HG03439 (cell line): Measurements from ENCODE around the gene CDH23.
A peak's percentile ranks its signal among the peaks of the same experiment; 100 is the strongest.

Experiments
- ATAC-seq: cut with Tn5 transposase; IDR thresholded peaks from one replicate; pipeline ENCODE4 v1.9.1; 2021; ENCODE audit warnings: mild to moderate bottlenecking, moderate library complexity; ENCODE audit not compliant: unreplicated experiment

The CDH23 gene

DNA sequence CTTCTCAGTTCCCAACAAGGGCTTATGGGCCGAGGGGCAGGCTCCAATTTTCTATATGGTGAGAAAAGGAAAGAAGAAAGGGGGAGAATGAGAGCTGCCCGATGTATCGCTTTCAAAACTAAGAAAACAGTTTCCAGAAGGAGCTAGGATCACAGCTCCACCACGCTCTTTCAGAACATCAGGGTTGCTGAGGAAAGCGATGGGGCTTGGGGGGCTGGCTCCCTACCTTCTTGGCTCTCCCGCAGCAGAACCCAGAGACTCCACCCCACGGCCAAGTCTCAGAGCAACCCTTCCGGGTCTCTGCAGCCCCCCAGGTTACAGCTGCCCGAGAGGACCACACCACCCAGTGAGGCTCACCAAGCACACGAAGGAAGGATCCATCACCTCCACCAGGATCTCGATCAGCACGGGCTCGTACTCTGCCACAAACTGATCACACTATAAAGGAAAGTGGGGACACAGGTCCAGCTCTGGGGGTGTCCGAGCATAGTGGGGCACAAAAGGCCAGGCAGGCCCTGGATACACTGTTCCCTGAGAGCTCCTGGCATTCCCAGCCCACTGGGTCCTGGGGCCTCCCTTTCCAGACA, 422.0 kb downstream of the CDH23 start:
- ATAC-seq: no peak

DNA sequence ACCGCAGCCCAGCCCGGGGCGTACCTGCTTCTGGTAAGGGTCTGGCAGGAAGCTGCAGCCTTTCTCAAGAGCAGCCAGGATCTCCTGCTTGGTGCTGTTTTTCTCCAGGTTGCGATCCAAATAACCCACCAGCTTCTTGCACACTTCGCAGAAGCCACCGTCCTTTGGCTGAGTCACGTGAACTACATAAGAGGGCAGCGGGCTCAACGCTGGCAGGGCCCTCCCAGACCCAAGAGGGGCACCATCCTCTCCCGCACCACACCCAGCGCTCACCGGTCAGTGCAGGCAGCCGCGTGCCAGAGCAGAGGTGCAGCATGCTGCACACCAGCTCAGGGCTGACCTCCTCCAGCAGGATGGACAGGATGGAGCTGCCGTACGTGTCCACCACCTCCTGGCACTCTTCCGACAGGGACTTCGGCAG, 422.7 kb downstream of the CDH23 start:
- ATAC-seq: no peak

DNA sequence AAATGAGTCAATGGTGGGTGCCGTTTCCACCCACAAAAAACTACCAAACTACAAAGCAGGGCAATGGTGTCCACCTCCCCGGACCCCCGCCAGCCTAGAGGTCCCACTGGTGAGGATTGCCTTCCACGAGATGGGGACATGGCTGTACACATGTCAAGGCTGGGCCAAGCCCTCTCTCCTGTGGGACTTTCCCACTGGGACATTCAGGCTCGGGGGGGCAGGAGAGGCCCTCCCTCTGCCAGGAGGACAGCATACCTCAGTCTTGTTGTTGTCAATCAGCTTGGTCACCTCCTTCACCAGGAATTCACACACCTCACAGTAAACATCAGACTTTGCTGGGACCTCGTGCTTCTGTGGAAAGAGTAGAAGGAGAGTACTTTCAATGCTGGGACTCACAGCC, 423.3 kb downstream of the CDH23 start:
- no peak for ATAC-seq

DNA sequence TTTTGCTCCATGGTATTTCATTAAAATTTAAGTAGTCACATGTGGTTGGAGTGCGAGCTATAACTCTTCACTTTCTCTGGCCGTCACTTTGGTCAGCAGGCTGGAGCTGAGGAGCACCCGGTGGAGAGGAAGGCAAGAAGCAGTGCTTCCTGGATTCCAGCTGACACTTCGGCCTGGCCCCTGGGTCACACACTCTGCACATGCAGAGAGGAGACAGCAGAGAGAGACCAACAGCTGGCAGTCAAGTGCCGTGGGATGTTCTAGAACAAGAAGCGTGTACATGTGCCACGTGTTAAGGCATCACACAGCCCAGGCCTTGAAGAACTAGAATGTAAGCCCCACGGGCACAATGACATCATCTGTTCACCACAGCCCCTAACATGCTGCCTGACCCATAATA, 424.2 kb downstream of the CDH23 start:
- no peak for ATAC-seq

DNA sequence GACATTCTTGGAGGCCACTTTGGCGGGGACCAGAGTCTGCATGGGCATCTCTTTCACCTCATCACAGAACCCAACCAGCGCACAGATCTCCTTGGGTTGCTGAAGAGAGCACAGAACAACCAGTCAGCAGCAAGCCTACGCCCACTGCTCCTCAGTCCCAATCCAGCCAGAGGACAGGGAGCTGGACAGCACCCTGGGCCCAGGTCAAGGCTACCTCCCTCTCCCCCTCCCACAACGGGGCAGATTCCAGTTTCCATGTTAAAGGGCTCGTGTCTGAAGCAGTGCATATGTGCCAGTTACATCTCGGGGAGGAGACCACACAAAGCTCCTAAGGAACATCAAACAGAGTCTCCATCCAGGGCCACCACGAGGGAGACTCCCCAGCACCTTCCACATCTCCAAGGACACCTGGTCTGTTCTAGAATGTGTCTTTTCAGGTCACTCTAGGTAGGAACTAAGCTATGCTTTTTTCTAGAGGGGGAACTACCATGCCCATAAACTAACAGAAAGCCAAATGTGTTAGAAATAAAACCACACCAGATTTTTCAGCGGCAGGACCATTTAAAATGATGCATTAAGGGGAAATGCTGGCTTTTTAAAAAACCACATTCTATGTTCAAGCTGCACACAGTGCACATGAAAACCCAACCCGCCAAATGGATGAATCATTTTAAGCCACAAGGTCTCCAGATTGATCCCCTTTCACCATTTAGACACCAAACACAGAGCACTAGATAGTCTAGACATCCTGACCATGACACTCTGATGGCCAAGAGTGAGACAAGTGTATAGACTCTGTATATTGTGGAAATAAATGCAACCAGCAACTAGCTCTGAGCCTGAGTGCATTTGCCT, 425.4 kb downstream of the CDH23 start:
- ATAC-seq: no peak

DNA sequence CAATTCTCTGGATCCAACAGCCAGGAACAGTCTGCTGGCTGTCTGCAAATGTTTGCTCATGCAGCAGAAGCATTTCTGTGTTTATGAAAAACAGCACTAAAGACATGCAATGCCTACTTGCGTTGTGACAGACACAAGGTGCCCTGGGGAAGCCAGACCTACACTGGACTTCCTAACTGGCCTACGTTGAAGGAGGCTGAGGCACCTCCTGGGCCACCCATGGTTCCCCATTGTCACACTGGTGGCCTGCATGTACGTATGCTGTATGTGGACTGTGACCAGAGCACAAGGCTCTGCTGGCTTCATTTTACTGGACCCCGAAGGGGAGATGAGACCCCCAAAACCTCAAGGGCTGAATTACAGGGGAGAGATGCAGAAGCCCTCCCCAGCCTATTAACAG, 426.6 kb downstream of the CDH23 start:
- no peak for ATAC-seq

DNA sequence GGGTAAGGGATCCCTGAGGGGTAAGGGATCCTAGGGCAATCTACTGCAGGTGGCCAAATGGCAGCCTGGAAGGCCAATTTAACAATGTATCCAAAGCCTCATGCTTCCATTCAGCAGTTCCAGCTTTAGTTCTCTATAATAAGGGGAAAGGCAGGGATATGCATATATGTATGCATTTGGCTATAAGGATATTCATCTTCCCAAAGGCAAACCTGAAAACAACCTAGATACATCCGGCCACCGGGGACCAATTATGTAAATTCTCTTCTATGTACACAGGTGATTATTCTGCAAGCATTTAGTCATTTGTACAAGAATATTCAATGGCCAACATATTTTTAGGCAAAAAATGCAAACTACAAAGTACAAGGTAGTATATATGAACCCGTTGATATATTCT, 427.6 kb downstream of the CDH23 start:
- no peak for ATAC-seq

DNA sequence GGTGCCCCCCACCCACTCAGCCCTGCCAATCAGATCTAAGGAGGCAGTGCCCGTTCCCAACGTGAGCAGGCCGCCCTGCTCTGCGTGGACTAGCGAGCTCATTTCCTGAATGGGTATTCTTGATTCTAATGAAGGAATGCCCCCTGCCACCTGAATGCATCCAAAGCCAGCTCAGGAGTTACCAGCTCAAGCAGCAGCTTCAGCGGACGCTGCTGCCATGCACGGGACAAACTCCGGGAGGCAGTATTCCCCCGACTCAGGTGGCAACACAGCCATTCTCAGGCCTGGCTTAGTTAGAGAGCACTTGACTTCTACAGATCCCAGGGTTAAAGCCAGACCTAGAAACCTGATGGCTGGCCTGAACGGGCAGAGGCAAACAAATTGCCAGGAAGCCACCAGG, 428.5 kb downstream of the CDH23 start:
- no peak for ATAC-seq

DNA sequence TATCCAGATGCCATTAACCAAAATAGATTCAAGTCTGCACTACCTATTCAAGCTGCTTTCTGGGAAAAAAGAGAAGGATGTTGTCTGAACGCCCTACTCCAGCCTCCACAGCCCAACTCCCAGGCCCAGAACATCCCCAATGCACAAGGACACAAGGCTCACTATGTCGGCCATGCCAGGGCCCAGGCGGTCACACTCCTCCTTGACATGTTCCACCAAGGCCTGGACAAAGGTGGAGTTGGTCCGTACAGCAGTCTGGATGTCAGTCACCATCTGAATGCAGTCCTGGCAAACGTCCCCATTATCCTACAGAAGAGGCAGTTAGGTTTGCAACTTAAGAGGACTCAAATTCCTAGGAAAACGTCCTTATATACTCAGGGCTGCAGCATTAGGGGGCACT, 431.1 kb downstream of the CDH23 start:
- no peak for ATAC-seq

DNA sequence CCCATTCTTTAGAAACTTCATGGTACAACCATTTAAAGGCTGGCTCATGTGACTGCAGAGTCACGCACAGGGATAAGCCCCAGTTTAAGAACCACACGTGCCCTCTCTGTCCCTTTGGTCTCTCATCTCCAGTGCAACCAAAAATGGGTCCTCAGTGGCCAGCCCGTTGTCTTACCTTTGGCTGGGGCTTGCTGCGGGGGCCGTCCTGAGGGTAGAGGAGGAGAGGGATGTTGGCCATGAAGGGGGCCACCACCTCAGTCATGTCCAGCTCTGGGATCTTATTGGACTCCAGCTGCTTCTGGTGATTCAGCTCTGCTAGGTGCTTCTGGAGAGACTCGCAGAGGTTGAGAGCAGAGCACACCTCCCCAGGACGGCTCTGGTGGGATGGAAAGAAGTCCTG, 432.0 kb downstream of the CDH23 start:
- no peak for ATAC-seq

DNA sequence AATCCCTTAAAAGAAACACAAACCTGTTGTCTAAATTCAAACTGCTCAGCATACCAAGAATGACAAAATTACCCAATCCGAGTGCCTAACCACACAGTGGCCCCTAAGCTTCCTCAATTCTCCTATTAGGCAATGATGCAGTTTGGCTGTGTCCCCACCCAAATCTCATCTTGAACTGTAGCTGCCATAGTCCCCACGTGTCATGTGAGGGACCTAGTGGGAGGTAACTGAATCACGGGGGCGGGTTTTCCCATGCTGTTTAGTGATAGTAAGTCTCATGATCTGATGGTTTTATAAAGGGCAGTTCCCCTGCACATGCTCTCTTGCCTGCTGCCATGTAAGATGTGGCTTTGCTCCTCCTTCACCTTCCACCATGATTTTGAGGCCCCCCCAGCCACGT, 432.5 kb downstream of the CDH23 start:
- no peak for ATAC-seq

DNA sequence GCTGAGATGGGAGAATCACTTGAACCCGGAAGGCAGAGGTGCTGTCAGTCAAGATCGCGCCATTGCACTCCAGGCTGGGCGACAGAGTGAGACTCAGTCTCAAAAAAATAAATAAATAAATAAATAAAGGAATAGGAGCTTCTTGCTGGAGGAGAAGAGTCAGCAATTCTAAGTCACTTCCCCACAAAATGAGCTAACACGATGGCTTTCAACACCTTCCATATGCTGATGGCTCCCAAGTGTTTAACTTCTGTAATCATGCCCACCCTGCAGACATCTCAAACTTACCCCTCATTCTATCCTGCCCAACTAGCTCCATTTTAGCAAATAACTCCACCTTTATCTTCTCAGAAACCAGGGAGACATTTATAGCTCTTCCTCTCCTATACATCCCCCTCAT, 433.2 kb downstream of the CDH23 start:
- no peak for ATAC-seq

DNA sequence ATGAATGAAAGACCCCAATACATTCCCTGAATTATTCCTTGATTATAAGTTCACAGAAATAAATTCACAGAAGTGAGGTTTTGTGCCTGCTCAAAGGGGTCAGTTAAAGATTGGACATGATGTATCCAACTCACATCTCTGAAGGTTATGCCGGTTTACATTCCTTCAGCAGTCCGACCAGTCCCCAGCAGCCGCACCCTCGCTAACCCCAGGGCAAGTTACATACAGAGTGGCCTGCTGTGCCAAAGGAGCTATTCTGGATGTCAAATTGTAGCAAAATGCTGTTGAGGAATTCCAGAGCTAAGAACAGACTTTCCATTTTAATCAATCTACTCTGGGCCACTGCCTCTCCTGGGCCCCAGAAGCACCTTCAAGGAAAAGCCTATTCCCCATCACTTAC, 434.0 kb downstream of the CDH23 start:
- no peak for ATAC-seq

DNA sequence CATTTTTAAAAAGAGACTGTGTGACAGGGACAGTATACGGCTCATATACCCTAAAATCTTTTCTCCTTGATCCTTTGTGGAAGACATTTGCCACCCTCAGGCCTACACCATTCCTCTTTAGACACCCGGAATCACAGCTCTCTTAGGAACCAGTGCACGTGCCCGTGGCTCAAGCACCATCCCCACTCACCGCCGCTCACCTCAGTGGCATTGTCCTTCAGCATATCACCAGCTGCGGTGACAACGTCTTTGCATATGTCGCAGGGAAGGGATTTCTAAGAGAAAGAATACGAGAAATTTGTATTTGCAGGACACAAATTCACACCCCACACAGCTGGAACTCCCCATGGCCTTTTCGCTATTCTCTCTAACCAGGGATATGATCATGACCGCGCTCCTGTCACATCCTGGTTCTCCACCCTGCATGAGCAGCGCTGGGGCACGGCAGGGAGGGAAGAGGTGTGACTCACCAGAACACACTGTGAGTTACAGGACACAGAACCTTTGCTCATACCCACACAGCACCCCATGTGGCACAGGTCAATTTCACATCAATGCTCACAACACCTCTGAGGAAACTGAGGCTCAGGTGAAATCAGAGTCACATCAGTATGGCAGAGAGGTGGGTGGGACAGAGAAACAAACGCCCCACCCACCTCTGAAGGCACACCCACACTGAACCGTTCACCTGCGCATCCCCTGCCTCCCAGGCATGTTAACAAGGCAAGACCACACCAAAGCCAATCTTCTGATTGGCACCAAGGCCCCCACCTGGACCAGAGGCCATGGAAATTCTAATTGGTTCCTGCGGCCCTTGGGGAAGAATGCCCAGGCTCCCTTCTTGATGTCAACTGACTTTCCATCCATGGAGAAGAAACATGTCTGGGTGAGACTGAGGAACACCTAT, 435.2 kb downstream of the CDH23 start:
- ATAC-seq: no peak

DNA sequence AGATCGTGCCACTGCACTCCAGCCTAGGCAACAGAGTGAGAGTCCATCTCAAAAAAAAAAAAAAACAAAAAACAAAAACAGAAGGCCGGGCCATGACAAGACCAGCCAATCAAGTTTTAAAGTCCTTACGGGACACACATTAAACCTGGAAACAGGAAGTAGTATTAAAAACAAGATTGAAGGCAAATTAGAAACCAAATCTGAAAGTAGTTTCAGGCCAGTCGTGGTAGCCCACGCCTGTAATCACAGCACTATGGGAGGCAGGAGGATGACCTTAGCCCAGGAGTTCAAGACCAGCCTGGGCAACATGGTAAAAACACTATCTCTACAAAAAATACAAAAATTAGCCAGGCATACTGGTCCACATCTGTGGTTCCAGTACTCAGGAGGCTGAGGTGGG, 436.2 kb downstream of the CDH23 start:
- no peak for ATAC-seq

DNA sequence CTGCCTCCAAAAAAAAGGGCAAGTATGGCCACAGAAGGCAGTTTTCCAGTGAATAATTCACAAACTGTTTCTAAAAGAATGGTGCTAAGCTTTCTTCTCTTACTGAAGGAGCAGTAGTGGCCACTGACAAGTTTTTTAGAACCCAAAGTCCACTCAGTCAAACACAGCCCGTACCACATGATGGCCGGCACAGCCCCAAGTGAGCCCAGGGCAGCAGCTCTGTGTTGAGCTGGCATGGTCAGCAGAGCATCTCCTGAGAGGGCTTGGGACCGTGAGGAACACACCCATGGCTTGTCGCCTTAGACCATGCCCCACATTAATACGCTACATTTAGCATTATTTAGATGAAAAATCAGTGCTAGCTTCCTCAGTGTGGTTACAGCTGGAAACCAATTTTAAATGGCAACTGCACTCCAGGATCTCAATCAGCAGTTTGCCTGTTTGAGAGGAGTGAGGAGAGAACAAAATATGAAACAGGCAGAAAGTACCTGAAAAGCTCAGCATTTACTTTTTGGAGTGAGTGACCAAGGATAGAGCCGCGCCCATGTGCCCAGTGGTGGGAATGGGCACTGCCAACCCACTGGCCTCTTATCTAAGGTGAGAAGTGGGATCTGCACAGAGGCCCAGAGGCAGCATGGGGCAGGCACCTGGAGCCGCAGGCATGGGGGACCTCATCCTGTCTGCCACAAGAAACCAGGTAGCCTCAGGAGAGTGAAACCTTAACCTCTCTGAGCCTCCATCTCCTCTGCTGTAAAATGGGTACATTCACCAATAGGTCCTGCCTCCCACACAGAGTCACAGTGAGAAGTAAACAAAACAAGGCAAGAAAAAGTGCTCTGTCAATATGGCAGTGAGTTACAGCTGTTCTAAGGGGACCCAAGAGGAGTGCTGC, 437.0 kb downstream of the CDH23 start:
- no peak for ATAC-seq

DNA sequence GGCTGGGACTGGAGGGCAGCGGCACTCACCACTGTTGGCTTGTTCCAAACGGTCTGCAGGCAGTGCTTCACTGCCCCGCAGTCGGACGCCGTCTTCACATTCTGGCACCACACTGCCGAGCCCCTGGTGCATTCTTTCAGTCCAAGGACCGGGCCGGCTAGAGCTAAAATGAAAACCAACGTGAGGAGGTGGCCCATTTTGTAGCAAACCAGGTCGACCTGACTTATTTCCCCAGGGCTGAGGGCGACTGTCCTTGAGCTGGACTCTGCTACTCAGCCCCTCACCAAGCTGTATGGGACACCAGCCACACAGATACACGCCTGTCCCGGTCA, 437.6 kb downstream of the CDH23 start:
- ATAC-seq: no peak

DNA sequence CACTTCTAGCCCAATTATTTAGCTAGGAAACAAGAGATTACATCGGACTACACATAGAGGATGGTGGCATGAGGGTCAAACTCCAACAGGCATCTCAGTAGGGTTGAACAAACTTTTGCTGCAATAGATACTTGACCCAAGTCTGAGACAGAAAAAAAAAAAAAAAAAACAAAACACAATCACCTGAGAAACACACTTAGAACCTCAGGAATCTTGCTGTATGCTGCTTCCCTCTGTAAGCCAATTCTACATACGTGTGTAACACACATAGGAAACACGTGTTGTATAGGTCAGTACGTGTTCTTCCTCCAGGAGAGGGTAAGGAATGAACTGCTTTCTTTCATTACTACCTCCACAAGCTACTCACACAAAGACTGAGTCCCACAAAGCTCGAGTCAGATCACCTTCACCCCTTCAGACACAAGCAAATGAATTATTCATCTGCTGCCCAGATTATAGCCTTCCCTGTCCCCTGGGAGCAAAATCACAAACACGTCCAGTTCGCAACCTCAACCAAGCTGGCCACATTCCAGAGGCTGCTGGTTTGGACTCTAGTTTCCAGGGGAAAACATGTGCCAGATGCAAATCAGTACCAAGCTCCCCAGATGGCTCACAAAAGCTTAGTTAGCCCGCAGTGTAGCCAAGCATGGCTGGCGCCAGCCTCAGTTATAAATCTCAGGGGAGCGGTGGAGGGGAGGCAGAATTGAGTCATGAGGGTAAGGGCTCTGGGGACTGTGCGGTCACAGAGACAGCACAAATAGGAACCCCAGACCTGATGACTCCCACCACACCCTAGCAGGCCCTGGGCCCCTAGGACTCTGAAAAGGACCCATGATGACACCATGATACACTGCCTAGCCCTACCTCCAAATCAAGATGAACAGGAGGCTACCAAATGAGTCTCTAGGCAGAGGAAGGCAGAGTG, 439.2 kb downstream of the CDH23 start:
- peak; percentile 91 for ATAC-seq

DNA sequence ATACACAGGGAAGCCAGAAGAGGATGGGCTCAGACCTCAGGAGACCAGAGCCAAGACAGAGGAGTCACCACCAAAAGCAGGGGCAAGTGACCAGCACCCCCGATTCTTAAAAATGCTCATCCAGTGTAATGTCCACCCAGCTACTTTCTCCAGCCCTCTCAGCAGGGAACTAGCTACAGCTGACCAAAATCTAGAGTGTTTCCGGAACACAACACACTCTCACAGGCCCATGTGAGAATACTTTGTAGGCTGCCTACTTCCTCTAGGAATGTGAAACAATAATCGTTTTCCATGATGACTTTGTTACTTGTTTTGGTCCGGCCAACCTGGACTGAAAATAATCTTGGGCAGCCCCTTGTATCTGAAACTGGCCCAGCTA, 439.9 kb downstream of the CDH23 start:
- peak; percentile 26 for ATAC-seq
